Neural progenitor cell (in vitro differentiated cells): ENCODE results near the gene GINS3. TPM values are rescaled to one million over a fixed set of nuclear protein-coding genes. Genes with fewer than 3 reads are reported as not detected.
"Not testable (repeated sequence)": the region's sequence is repeated elsewhere in the genome, so short reads cannot be mapped to it uniquely, and the experiment has no call there.

Experiments
- DNase-seq: peaks from one replicate; pipeline ENCODE4 v3.0.0-alpha.2; 2016; ENCODE audit warnings: low spot score
- H2AFZ ChIP-seq: fragments of 200-600 bp; sonication (generic); replicated peaks from 2 replicates; pipeline ENCODE4 v1.6.1; 2016; ENCODE audit warnings: antibody characterized with exemption
- H3F3A ChIP-seq: fragments of 200-600 bp; sonication (generic); 2 replicates; pipeline ENCODE4 v1.6.1; 2016; ENCODE audit warnings: antibody characterized with exemption, low read depth
- H3K27ac ChIP-seq: fragments of 200-600 bp; sonication (generic); 2 replicates; pipeline ENCODE4 v1.5.1; 2016; ENCODE audit warnings: mild to moderate bottlenecking
- H3K27me3 ChIP-seq: fragments of 200-600 bp; sonication (generic); 2 replicates; pipeline ENCODE4 v1.6.1; 2016; ENCODE audit warnings: mild to moderate bottlenecking, moderate library complexity
- H3K36me3 ChIP-seq: fragments of 200-600 bp; sonication (generic); 2 replicates; pipeline ENCODE4 v1.5.1; 2016
- H3K4me1 ChIP-seq: fragments of 200-600 bp; sonication (generic); 2 replicates; pipeline ENCODE4 v1.6.1; 2016; ENCODE audit warnings: mixed run types
- H3K4me2 ChIP-seq: fragments of 200-600 bp; sonication (generic); 2 replicates; pipeline ENCODE4 v1.6.1; 2016
- H3K4me3 ChIP-seq: fragments of 200-600 bp; sonication (generic); 2 replicates; pipeline ENCODE4 v1.5.1; 2016
- H3K79me2 ChIP-seq: fragments of 200-600 bp; sonication (generic); 2 replicates; pipeline ENCODE4 v1.6.1; 2016; ENCODE audit warnings: low read depth
- H3K9ac ChIP-seq: fragments of 200-600 bp; sonication (generic); 2 replicates; pipeline ENCODE4 v1.6.1; 2016
- H3K9me3 ChIP-seq: fragments of 200-600 bp; sonication (generic); 2 replicates; pipeline ENCODE4 v1.5.1; 2016; ENCODE audit warnings: low read depth
- H4K20me1 ChIP-seq: fragments of 200-600 bp; sonication (generic); 2 replicates; pipeline ENCODE4 v1.6.1; 2016; ENCODE audit warnings: low read depth
- H3K27ac Mint-ChIP-seq: 3 replicates; pipeline ENCODE4 v1.8.0; 2021; ENCODE audit warnings: mixed read lengths
- H3K27me3 Mint-ChIP-seq: 2 replicates; pipeline ENCODE4 v1.8.0; 2022; ENCODE audit warnings: low read depth, mild to moderate bottlenecking, inconsistent platforms, moderate library complexity, mixed read lengths; ENCODE audit not compliant: insufficient read depth
- H3K36me3 Mint-ChIP-seq: 3 replicates; pipeline ENCODE4 v1.8.0; 2021; ENCODE audit warnings: mixed read lengths
- H3K4me1 Mint-ChIP-seq: 3 replicates; pipeline ENCODE4 v1.8.0; 2021; ENCODE audit warnings: mixed read lengths
- H3K4me3 Mint-ChIP-seq: 3 replicates; pipeline ENCODE4 v1.8.0; 2021; ENCODE audit warnings: mild to moderate bottlenecking, moderate library complexity, mixed read lengths
- H3K9me3 Mint-ChIP-seq: 3 replicates; pipeline ENCODE4 v1.8.0; 2020; ENCODE audit warnings: mixed read lengths
- EZH2 ChIP-seq: fragments of 200-600 bp; sonication (generic); IDR thresholded peaks from 2 replicates; pipeline ENCODE4 v1.6.1; 2017; ENCODE audit warnings: antibody characterized with exemption, mild to moderate bottlenecking, moderate library complexity
- EZH2phosphoT487 ChIP-seq: fragments of 200-600 bp; sonication (generic); IDR thresholded peaks from 2 replicates; pipeline ENCODE4 v1.6.1; 2017; ENCODE audit warnings: antibody characterized with exemption
- total RNA-seq: library from RNA; depleted of rRNA; stranded (reverse); fragments of >200 nt; gene quantifications from 2 replicates; pipeline ENCODE4 v1.2.3, GENCODE V29; 2015; ENCODE audit warnings: low replicate concordance
- TF ChIP-seq, protein P1 (sequence below): fragments of 200-600 bp; sonication (generic); IDR thresholded peaks from 2 replicates; pipeline ENCODE4 v1.5.1; 2017; ENCODE audit warnings: antibody characterized with exemption, mild to moderate bottlenecking

Gene GINS3
- total RNA-seq, 1 donor from 2014 or later = 13.4 TPM

DNA sequence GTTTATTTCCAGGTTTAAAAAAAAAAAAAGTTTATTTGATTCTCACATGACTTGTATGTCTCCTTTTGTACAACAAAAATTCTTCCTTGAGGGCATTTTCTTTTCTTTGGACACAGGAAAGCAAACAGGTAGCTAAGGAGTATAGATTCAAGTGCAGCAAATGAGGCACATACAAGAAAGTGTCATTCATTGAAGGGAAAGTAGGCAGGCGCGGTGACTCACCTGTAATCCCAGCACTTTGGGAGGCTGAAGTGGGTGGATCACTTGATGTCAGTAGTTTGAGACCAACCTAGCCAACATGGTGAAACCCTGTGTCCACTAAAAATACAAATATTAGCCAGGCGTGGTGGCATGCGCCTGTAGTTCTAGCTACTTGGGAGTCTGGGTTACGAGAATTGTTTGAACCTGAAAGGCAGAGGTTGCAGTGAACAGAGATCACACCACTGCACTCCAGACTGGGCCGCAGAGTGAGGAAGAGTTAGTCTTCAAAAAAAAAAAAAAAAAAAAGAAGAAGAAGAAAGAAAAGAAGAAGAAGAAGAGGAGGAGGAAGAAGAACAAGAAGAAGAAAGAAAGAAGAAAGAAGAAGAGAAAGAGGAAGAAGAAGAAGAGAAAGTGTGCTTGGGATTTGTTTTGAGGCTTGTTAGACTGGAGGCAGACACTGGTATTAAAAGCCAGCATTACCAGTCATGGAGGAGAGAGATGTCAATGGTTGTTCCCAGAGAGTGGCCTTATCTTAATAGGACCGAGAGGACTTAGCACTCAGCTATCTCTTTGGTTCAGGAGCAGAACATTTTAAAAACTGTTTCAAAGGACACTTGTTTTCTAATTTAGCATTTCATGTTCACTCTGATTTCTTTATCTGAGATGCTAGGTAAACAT, 19.7 kb downstream of the GINS3 start:
- Mint-ChIP-seq H3K9me3 (no peaks in the 10 kb centered on the region), H3K4me3 (no peak overlapping the region), H3K4me1 (peaks cover 10% of the 10 kb centered on the region), H3K36me3 (no peaks in the 10 kb centered on the region), H3K27ac (no peak overlapping the region), H3K27me3 (peaks cover 2% of the 10 kb centered on the region)
- H3F3A ChIP-seq = no peaks in the 10 kb centered on the region
- no peak for TF ChIP-seq EZH2
- no peak for TF ChIP-seq EZH2phosphoT487
- TF ChIP-seq, protein P1, sequence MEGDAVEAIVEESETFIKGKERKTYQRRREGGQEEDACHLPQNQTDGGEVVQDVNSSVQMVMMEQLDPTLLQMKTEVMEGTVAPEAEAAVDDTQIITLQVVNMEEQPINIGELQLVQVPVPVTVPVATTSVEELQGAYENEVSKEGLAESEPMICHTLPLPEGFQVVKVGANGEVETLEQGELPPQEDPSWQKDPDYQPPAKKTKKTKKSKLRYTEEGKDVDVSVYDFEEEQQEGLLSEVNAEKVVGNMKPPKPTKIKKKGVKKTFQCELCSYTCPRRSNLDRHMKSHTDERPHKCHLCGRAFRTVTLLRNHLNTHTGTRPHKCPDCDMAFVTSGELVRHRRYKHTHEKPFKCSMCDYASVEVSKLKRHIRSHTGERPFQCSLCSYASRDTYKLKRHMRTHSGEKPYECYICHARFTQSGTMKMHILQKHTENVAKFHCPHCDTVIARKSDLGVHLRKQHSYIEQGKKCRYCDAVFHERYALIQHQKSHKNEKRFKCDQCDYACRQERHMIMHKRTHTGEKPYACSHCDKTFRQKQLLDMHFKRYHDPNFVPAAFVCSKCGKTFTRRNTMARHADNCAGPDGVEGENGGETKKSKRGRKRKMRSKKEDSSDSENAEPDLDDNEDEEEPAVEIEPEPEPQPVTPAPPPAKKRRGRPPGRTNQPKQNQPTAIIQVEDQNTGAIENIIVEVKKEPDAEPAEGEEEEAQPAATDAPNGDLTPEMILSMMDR = no peak
- H3K27ac ChIP-seq = no peak overlapping the region
- no peaks in the 10 kb centered on the region for H3K36me3 ChIP-seq
- no peak overlapping the region for H3K4me2 ChIP-seq
- no peaks in the 10 kb centered on the region for H3K9me3 ChIP-seq
- no peaks in the 10 kb centered on the region for H3K79me2 ChIP-seq
- no peak for DNase-seq
- H3K4me3 ChIP-seq = no peak overlapping the region
- no peak overlapping the region for H3K9ac ChIP-seq
- no peak overlapping the region for H2AFZ ChIP-seq
- H3K27me3 ChIP-seq = no peaks in the 10 kb centered on the region
- no peaks in the 10 kb centered on the region for H4K20me1 ChIP-seq
- peaks cover 5% of the 10 kb centered on the region for H3K4me1 ChIP-seq

DNA sequence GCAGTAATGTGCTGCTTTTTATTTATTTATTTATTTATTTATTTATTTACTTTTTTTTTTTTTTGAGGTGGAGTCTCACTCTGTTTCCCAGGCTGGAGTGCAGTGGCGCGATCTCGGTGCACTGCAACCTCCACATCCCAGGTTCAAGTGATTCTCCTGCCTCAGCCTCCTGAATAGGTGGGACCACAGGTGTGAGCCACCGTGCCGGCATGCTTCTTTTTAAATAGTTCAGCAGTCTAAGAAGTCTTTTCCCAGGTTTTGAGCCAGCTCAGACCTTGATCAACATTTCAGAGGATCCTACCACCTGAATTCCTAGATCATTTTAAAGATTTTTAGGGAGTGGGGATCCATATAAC, 20.3 kb downstream of the GINS3 start:
- peaks cover 10% of the 10 kb centered on the region for H3K4me1 ChIP-seq
- not testable (repeated sequence) for H3K4me3 Mint-ChIP-seq, H3K9ac ChIP-seq, H3K36me3 Mint-ChIP-seq, H3K27ac ChIP-seq, H3F3A ChIP-seq, H4K20me1 ChIP-seq, DNase-seq, H3K9me3 ChIP-seq, H3K36me3 ChIP-seq, H3K27ac Mint-ChIP-seq, H3K27me3 ChIP-seq, H3K79me2 ChIP-seq, H2AFZ ChIP-seq, H3K4me2 ChIP-seq, H3K27me3 Mint-ChIP-seq, H3K9me3 Mint-ChIP-seq, H3K4me3 ChIP-seq
- peaks cover 11% of the 10 kb centered on the region for H3K4me1 Mint-ChIP-seq

DNA sequence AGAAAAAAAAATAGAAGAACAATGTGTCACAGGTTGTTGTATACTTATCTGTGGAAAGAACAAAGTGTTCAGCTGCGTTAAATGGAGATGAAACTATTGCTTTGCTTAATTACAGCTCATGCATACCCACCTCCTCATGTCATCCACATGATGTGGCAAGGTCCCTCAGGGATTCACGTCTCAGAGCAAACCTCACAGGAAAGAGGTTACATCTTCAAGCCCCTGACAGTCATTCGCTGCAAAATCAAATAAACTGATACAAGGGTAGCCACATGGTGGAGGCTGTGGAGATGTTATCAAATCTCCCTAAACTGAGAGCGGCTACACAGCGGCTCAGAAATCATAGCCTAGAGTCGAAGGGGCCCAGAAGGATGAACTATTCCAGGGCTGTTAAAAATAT, 21.1 kb downstream of the GINS3 start:
- Histone ChIP-seq H3K4me1 (peaks cover 18% of the 10 kb centered on the region), H4K20me1 (no peaks in the 10 kb centered on the region), H3K27ac (no peak overlapping the region), H3K79me2 (no peaks in the 10 kb centered on the region), H3K9ac (no peak overlapping the region), H3K27me3 (no peaks in the 10 kb centered on the region), H3K9me3 (no peaks in the 10 kb centered on the region), H3K36me3 (no peaks in the 10 kb centered on the region), H2AFZ (no peak overlapping the region), H3F3A (peaks cover 1% of the 10 kb centered on the region), H3K4me2 (no peak overlapping the region), H3K4me3 (no peak overlapping the region)
- DNase-seq = no peak
- Mint-ChIP-seq H3K36me3 (no peaks in the 10 kb centered on the region), H3K4me1 (peaks cover 17% of the 10 kb centered on the region), H3K27ac (no peak overlapping the region), H3K27me3 (peaks cover 6% of the 10 kb centered on the region), H3K4me3 (no peak overlapping the region), H3K9me3 (no peaks in the 10 kb centered on the region)
- TF ChIP-seq EZH2 = no peak
- TF ChIP-seq EZH2phosphoT487 = no peak
- TF ChIP-seq, protein P1 = no peak

DNA sequence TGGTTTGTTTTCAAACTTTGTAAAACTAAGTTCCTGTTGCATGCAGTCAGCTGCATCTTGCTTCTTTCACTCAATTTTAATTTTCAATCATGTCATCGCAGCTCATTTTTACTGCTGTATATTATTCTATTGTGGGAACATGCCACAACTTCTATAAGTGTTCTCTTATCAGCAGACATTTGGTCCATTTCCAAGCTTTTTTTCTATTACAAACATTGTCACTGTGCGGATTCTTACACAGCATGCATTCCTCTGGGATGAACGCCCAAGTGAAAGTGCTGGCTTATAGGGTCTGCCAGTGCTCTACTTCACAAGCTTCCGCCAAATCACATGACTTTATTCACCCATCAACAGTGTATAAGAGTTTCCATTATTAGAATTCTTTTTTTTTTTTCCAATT, 22.7 kb downstream of the GINS3 start:
- Histone ChIP-seq H4K20me1 (no peaks in the 10 kb centered on the region), H2AFZ (no peak overlapping the region)

DNA sequence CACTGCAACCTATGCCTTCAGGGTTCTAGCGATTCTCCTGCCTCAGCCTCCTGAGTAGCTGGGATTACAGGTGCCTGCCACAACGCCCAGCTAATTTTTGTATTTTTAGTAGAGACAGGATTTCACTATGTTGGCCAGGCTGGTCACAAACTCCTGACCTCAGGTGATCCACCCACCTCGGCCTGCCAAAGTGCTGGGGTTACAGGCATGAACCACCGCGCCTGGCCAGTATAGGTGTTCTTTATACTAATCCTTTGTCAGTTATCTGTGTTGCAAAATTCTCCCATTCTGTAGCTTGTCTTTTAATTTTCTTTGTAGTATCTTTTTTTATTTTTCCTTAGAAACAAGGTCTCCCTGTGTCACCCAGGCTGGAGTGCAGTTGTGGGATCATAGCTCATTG, 23.7 kb downstream of the GINS3 start:
- H4K20me1 ChIP-seq, H3K9ac ChIP-seq, DNase-seq, H3K4me3 Mint-ChIP-seq, H2AFZ ChIP-seq, H3K27ac Mint-ChIP-seq, H3K27me3 Mint-ChIP-seq, H3K27ac ChIP-seq, H3K4me2 ChIP-seq, H3K9me3 Mint-ChIP-seq, H3K9me3 ChIP-seq, H3K79me2 ChIP-seq, H3K36me3 Mint-ChIP-seq, H3K4me3 ChIP-seq, H3K27me3 ChIP-seq, H3K36me3 ChIP-seq: not testable (repeated sequence)
- H3F3A ChIP-seq = peaks cover 27% of the 10 kb centered on the region
- peaks cover 39% of the 10 kb centered on the region for H3K4me1 ChIP-seq
- H3K4me1 Mint-ChIP-seq = peaks cover 29% of the 10 kb centered on the region

More for the DNA sequence above, 22.7 kb downstream of the GINS3 start:
- H3K9me3 Mint-ChIP-seq = no peaks in the 10 kb centered on the region
- no peak for DNase-seq
- Histone ChIP-seq H3K4me1 (peaks cover 29% of the 10 kb centered on the region), H3K79me2 (no peaks in the 10 kb centered on the region), H3K36me3 (no peaks in the 10 kb centered on the region), H3K9ac (no peak overlapping the region), H3K27ac (no peak overlapping the region), H3F3A (peaks cover 18% of the 10 kb centered on the region), H3K9me3 (no peaks in the 10 kb centered on the region), H3K4me3 (no peak overlapping the region), H3K27me3 (no peaks in the 10 kb centered on the region), H3K4me2 (no peak overlapping the region)
- no peak overlapping the region for H3K27ac Mint-ChIP-seq
- TF ChIP-seq, protein P1 = no peak
- H3K4me1 Mint-ChIP-seq = peaks cover 25% of the 10 kb centered on the region
- H3K27me3 Mint-ChIP-seq = peaks cover 9% of the 10 kb centered on the region
- H3K4me3 Mint-ChIP-seq = no peak overlapping the region
- H3K36me3 Mint-ChIP-seq = no peaks in the 10 kb centered on the region
